Panc1 (cell line): ENCODE measurements around the gene NSDHL. TPM values are rescaled to one million over a fixed set of nuclear protein-coding genes. Genes with fewer than 3 reads are reported as not detected.

Experiments used
- ATAC-seq: fragments of 200-7000 bp; cut with Tn5 transposase; 2 replicates; pipeline ENCODE4 v1.9.1; 2020; ENCODE audit warnings: mild to moderate bottlenecking, moderate library complexity
- BruUV-seq: library from RNA; stranded (reverse); fragments of 400-500 nt; replicated peaks from 2 replicates; lab custom pipeline; 2021; lab: Mats Ljungman, UMichigan
- CTCF ChIA-PET: fragments of 300-600 bp; sonication (Branson Sonifier 250); formaldehyde crosslinking; loops from one replicate; lab custom pipeline; 2022; ENCODE audit warnings: antibody characterized with exemption; lab: Charles Lee
- POLR2A ChIA-PET: fragments of 300-600 bp; sonication (Branson Sonifier 250); formaldehyde crosslinking; loops from one replicate; lab custom pipeline; 2022; ENCODE audit warnings: antibody characterized with exemption; lab: Charles Lee
- DNase-seq: peaks from one replicate; pipeline ENCODE4 v3.0.0-alpha.2; 2010; ENCODE audit warnings: low read depth, low spot score
- H3K27ac ChIP-seq: 2 replicates; pipeline ENCODE4 v1.5.1; 2011; ENCODE audit warnings: mild to moderate bottlenecking, low read length, inconsistent platforms
- H3K27me3 ChIP-seq: fragments of 200-500 bp; sonication (Bioruptor generic); 2 replicates; pipeline ENCODE4 v1.6.0; 2014; ENCODE audit warnings: low read length, inconsistent platforms; ENCODE audit not compliant: control insufficient read depth, insufficient read depth
- H3K36me3 ChIP-seq: fragments of 200-500 bp; sonication (Bioruptor generic); 2 replicates; pipeline ENCODE4 v1.5.1; 2014; ENCODE audit warnings: inconsistent platforms, mild to moderate bottlenecking, low read length, moderate library complexity; ENCODE audit not compliant: control insufficient read depth, insufficient read depth
- H3K4me1 ChIP-seq: 2 replicates; pipeline ENCODE4 v1.5.1; 2011; ENCODE audit warnings: inconsistent platforms, mild to moderate bottlenecking, low read length, moderate library complexity; ENCODE audit not compliant: control insufficient read depth, insufficient read depth
- H3K4me3 ChIP-seq, 2 experiments: 2 replicates each; pipeline ENCODE4 v1.5.1; 2011 to 2012; ENCODE audit warnings: low read depth in 2 of 2, low read length in 2 of 2, mild to moderate bottlenecking in 2 of 2, inconsistent platforms in 1 of 2, moderate library complexity in 1 of 2
- H3K9me3 ChIP-seq: fragments of 200-500 bp; sonication (Bioruptor generic); 2 replicates; pipeline ENCODE4 v1.5.1; 2014; ENCODE audit warnings: low read depth, mild to moderate bottlenecking, inconsistent platforms, low read length, moderate library complexity; ENCODE audit not compliant: control insufficient read depth, insufficient read depth
- POLR2AphosphoS5 ChIP-seq: IDR thresholded peaks from 2 replicates; pipeline ENCODE4 v1.6.1; 2012; ENCODE audit warnings: mild to moderate bottlenecking, low read depth, low read length, moderate library complexity
- REST ChIP-seq, 2 experiments: IDR thresholded peaks; 2 replicates each; pipeline ENCODE4 v1.6.1; 2011 to 2012; ENCODE audit warnings: low read depth in 2 of 2, control low read depth in 1 of 2, low read length in 1 of 2, mild to moderate bottlenecking in 1 of 2, moderate library complexity in 1 of 2; ENCODE audit not compliant: insufficient read depth in 1 of 2
- SIN3A ChIP-seq: IDR thresholded peaks from 2 replicates; pipeline ENCODE4 v1.6.1; 2012; ENCODE audit warnings: low read depth, mild to moderate bottlenecking, low read length, moderate library complexity, borderline replicate concordance; ENCODE audit not compliant: insufficient read depth
- TCF7L2 ChIP-seq: IDR thresholded peaks from 2 replicates; pipeline ENCODE4 v1.6.1; 2011; ENCODE audit warnings: mild to moderate bottlenecking, low read depth, low read length, inconsistent platforms
- in situ Hi-C: cut with HindIII; loops from 2 replicates; pipeline ENCODE4 v1.10.0; 2016; ENCODE audit warnings: low sequenced_read_pairs, low pct_unique_long_range_greater_than_20kb
- intact Hi-C: fragments of 100-400 bp; cut with micrococcal nuclease; formaldehyde crosslinking; loops from one replicate; pipeline ENCODE4 v1.10.0; 2022; ENCODE audit not compliant: unreplicated experiment
- total RNA-seq: library from RNA; stranded (reverse); gene quantifications from one replicate; pipeline ENCODE4 v1.2.1, GENCODE V29; 2021; ENCODE audit not compliant: unreplicated experiment
- TF ChIP-seq, protein P1 (sequence below): fragments of 450-650 bp; IDR thresholded peaks from 2 replicates; pipeline ENCODE4 v1.5.1; 2017; ENCODE audit warnings: mild to moderate bottlenecking

Gene NSDHL
- total RNA-seq, 1 experiment from 2014 or later: 75.0 TPM

GRCh38 chrX:152818356-152818755 is 12.5 kb upstream of the NSDHL start:
- TF ChIP-seq SIN3A: no peak
- TF ChIP-seq TCF7L2: no peak
- TF ChIP-seq, protein P1, sequence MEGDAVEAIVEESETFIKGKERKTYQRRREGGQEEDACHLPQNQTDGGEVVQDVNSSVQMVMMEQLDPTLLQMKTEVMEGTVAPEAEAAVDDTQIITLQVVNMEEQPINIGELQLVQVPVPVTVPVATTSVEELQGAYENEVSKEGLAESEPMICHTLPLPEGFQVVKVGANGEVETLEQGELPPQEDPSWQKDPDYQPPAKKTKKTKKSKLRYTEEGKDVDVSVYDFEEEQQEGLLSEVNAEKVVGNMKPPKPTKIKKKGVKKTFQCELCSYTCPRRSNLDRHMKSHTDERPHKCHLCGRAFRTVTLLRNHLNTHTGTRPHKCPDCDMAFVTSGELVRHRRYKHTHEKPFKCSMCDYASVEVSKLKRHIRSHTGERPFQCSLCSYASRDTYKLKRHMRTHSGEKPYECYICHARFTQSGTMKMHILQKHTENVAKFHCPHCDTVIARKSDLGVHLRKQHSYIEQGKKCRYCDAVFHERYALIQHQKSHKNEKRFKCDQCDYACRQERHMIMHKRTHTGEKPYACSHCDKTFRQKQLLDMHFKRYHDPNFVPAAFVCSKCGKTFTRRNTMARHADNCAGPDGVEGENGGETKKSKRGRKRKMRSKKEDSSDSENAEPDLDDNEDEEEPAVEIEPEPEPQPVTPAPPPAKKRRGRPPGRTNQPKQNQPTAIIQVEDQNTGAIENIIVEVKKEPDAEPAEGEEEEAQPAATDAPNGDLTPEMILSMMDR: no peak
- no peak for TF ChIP-seq REST (IDR thresholded peaks at IDR 0.05; ENCODE audit: insufficient read depth in 1 of 2, low read depth in 2 of 2, low read length in 1 of 2)
- TF ChIP-seq POLR2AphosphoS5: no peak
- H3K4me3 ChIP-seq: no peak overlapping the region
- POLR2A ChIA-PET: no interaction called here
- CTCF ChIA-PET: no interaction called here
- intact Hi-C loops (loop anchor here (10.0 kb wide), 1 partner anchor 1104 kb away; the partner anchor contains the start of gene FATE1), in situ Hi-C loops (loop anchor here (25.0 kb wide), 1 partner anchor 181 kb away; the partner anchor contains the start of gene GABRQ)
- DNase-seq: no peak
- no peaks in the 10 kb centered on the region for H3K36me3 ChIP-seq
- H3K4me1 ChIP-seq: no peaks in the 10 kb centered on the region
- no peak overlapping the region for H3K27ac ChIP-seq
- H3K9me3 ChIP-seq: no peaks in the 10 kb centered on the region
- H3K27me3 ChIP-seq: peaks cover 2% of the 10 kb centered on the region; the same call in 1 of the 2 replicates
- no TSS peak for BruUV-seq
- ATAC-seq: no peak

GRCh38 chrX:152819266-152819665 is 11.6 kb upstream of the NSDHL start:
- no TSS peak for BruUV-seq
- Histone ChIP-seq H3K27ac (no peak overlapping the region), H3K36me3 (no peaks in the 10 kb centered on the region), H3K9me3 (no peaks in the 10 kb centered on the region), H3K4me3 (no peak overlapping the region), H3K27me3 (peaks cover 2% of the 10 kb centered on the region; the same call in 1 of the 2 replicates), H3K4me1 (no peaks in the 10 kb centered on the region)
- intact Hi-C loops: loop anchor here (10.0 kb wide), 1 partner anchor 1104 kb away; the partner anchor contains the start of gene FATE1
- ATAC-seq (no peak), DNase-seq (no peak)
- ChIA-PET POLR2A (interaction anchor here (0.6 kb wide), 1 partner anchor 563 kb away, joined by 4 read pairs; no protein-coding TSS in a partner anchor), CTCF (no interaction called here)
- TF ChIP-seq, protein P1: no peak
- no peak for TF ChIP-seq REST (IDR thresholded peaks at IDR 0.05; ENCODE audit: insufficient read depth in 1 of 2, low read depth in 2 of 2, low read length in 1 of 2)
- TF ChIP-seq SIN3A: no peak
- no peak for TF ChIP-seq POLR2AphosphoS5
- TF ChIP-seq TCF7L2: no peak
- in situ Hi-C loops: loop anchor here (25.0 kb wide), 1 partner anchor 182 kb away; the partner anchor contains the start of gene GABRQ
